HG03442 (cell line): ENCODE data around the gene CGREF1.

Experiments used
- ATAC-seq: cut with Tn5 transposase; IDR thresholded peaks from one replicate; pipeline ENCODE4 v1.9.1; 2021; ENCODE audit warnings: mild to moderate bottlenecking, moderate library complexity; ENCODE audit not compliant: unreplicated experiment

Gene CGREF1

GRCh38 chr2:27050996-27051901 is 67.7 kb downstream of the CGREF1 start, which contains the start of gene AGBL5:
Gene AGBL5, plus strand, starts transcription at chr2:27051668. Its CDS starts 1,291 bp downstream, at chr2:27052959.
- peak; percentile 63 for ATAC-seq
